Upper lobe of left lung (tissue), 4 donors: Measurements from ENCODE around the gene CELSR1.
"Not testable (repeated sequence)": the region's sequence is repeated elsewhere in the genome, so short reads cannot be mapped to it uniquely, and the experiment has no call there.

Experiments used
- POLR2A ChIP-seq, 4 donors: fragments of 450-650 bp; IDR thresholded peaks; one replicate each; pipeline ENCODE4 v1.5.1; 2016 to 2017; ENCODE audit warnings: antibody characterized with exemption in 4 of 4, mild to moderate bottlenecking in 2 of 4
- POLR2AphosphoS5 ChIP-seq, 2 donors: sonication (generic); formaldehyde crosslinking; IDR thresholded peaks; one replicate each; pipeline ENCODE4 v1.5.1; 2017; ENCODE audit warnings: antibody characterized with exemption in 2 of 2
- TF ChIP-seq, protein P1 (sequence below), 6 experiments: fragments of 450-650 bp in 4 of 6; fragments of 200-600 bp in 2 of 6; sonication (generic) in 2 of 6; IDR thresholded peaks; one replicate each; pipeline ENCODE4 v1.5.1; 2016 to 2019; ENCODE audit warnings: antibody characterized with exemption in 6 of 6

- TF ChIP-seq, protein P1, sequence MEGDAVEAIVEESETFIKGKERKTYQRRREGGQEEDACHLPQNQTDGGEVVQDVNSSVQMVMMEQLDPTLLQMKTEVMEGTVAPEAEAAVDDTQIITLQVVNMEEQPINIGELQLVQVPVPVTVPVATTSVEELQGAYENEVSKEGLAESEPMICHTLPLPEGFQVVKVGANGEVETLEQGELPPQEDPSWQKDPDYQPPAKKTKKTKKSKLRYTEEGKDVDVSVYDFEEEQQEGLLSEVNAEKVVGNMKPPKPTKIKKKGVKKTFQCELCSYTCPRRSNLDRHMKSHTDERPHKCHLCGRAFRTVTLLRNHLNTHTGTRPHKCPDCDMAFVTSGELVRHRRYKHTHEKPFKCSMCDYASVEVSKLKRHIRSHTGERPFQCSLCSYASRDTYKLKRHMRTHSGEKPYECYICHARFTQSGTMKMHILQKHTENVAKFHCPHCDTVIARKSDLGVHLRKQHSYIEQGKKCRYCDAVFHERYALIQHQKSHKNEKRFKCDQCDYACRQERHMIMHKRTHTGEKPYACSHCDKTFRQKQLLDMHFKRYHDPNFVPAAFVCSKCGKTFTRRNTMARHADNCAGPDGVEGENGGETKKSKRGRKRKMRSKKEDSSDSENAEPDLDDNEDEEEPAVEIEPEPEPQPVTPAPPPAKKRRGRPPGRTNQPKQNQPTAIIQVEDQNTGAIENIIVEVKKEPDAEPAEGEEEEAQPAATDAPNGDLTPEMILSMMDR (IDR thresholded peaks at IDR 0.05), result not testable (repeated sequence)
- not testable (repeated sequence) for TF ChIP-seq POLR2A, POLR2AphosphoS5 (IDR thresholded peaks at IDR 0.05)
Measured at GRCh38 chr22:46471330-46471729, 66.1 kb downstream of the CELSR1 start.
